Trophoblast cell (in vitro differentiated cells and primary cell): Measurements from ENCODE around the gene ZFAND3.

Experiments used
- DNase-seq, 2 donors: peaks; one replicate each; pipeline ENCODE4 v3.0.0-alpha.2; 2016
- H2AFZ ChIP-seq: 2 replicates; pipeline ENCODE4 v1.6.1; 2013; ENCODE audit warnings: low read length, moderate library complexity, mild to moderate bottlenecking; ENCODE audit not compliant: insufficient read depth, poor library complexity
- H2AK5ac ChIP-seq: 2 replicates; pipeline ENCODE4 v1.6.1; 2013; ENCODE audit warnings: mild to moderate bottlenecking, low read length
- H2BK120ac ChIP-seq: 2 replicates; pipeline ENCODE4 v1.6.1; 2013; ENCODE audit warnings: low read length, mild to moderate bottlenecking, moderate library complexity; ENCODE audit not compliant: insufficient read depth, poor library complexity
- H2BK12ac ChIP-seq: 2 replicates; pipeline ENCODE4 v1.6.1; 2013; ENCODE audit warnings: mild to moderate bottlenecking, low read length, moderate library complexity
- H2BK5ac ChIP-seq: 2 replicates; pipeline ENCODE4 v1.6.1; 2013; ENCODE audit warnings: low read length, low read depth, moderate library complexity, mild to moderate bottlenecking; ENCODE audit not compliant: poor library complexity
- H3K14ac ChIP-seq: 2 replicates; pipeline ENCODE4 v1.6.1; 2013; ENCODE audit warnings: mild to moderate bottlenecking, low read length
- H3K18ac ChIP-seq: 2 replicates; pipeline ENCODE4 v1.6.1; 2013; ENCODE audit warnings: mild to moderate bottlenecking, low read length
- H3K23ac ChIP-seq: 2 replicates; pipeline ENCODE4 v1.6.1; 2013; ENCODE audit warnings: low read length
- H3K27ac ChIP-seq: 2 replicates; pipeline ENCODE4 v1.5.1; 2013; ENCODE audit warnings: low read depth, mild to moderate bottlenecking, inconsistent platforms, low read length, moderate library complexity
- H3K27me3 ChIP-seq: 2 replicates; pipeline ENCODE4 v1.6.1; 2013; ENCODE audit warnings: inconsistent platforms, mild to moderate bottlenecking, low read length, moderate library complexity; ENCODE audit not compliant: insufficient read depth
- H3K36me3 ChIP-seq, 2 experiments: 1 replicate in 1 of 2; 2 replicates in 1 of 2; pipeline ENCODE4 v1.6.1; 2013; ENCODE audit warnings: low read length in 2 of 2, mild to moderate bottlenecking in 2 of 2, moderate library complexity in 1 of 2; ENCODE audit not compliant: insufficient read depth in 2 of 2, control insufficient read depth in 1 of 2
- H3K4ac ChIP-seq: 2 replicates; pipeline ENCODE4 v1.6.1; 2013; ENCODE audit warnings: low read depth, mild to moderate bottlenecking, low read length, moderate library complexity
- H3K4me1 ChIP-seq, 2 experiments: 1 replicate in 1 of 2; 2 replicates in 1 of 2; pipeline ENCODE4 v1.6.1; 2013; ENCODE audit warnings: low read length in 2 of 2, mild to moderate bottlenecking in 2 of 2, moderate library complexity in 1 of 2; ENCODE audit not compliant: insufficient read depth in 2 of 2, control insufficient read depth in 1 of 2
- H3K4me2 ChIP-seq: 2 replicates; pipeline ENCODE4 v1.6.1; 2013; ENCODE audit warnings: inconsistent platforms, mild to moderate bottlenecking, low read length, moderate library complexity
- H3K4me3 ChIP-seq: 2 replicates; pipeline ENCODE4 v1.5.1; 2013; ENCODE audit warnings: mild to moderate bottlenecking, low read depth, low read length, inconsistent platforms
- H3K79me1 ChIP-seq: one replicate; pipeline ENCODE4 v1.6.1; 2013; ENCODE audit warnings: low read length
- H3K79me2 ChIP-seq: 2 replicates; pipeline ENCODE4 v1.6.1; 2013; ENCODE audit warnings: low read length, mild to moderate bottlenecking; ENCODE audit not compliant: control insufficient read depth, insufficient read depth, poor library complexity
- H3K9ac ChIP-seq: 2 replicates; pipeline ENCODE4 v1.6.1; 2013; ENCODE audit warnings: mild to moderate bottlenecking, low read length
- H3K9me3 ChIP-seq: 2 replicates; pipeline ENCODE4 v1.6.1; 2013; ENCODE audit warnings: low read depth, mild to moderate bottlenecking, control low read depth, inconsistent platforms, low read length; ENCODE audit not compliant: insufficient read depth
- H4K12ac ChIP-seq: 2 replicates; pipeline ENCODE4 v1.6.1; 2013; ENCODE audit warnings: low read depth, mild to moderate bottlenecking, low read length, moderate library complexity
- H4K8ac ChIP-seq: 2 replicates; pipeline ENCODE4 v1.6.1; 2013; ENCODE audit warnings: low read depth, mild to moderate bottlenecking, low read length, moderate library complexity
- H4K91ac ChIP-seq: one replicate; pipeline ENCODE4 v1.6.1; 2013; ENCODE audit warnings: low read depth, mild to moderate bottlenecking, low read length, moderate library complexity
- WGBS: extraction: QIAGEN DNeasy Blood & Tissue Kit; methylation state at CpG from one replicate; pipeline ENCODE4 v1.1.7; 2013; ENCODE audit warnings: missing lambda C conversion rate; ENCODE audit not compliant: insufficient read length, insufficient coverage; ENCODE audit errors: extremely low coverage; 5-methylcytosine and 5-hydroxymethylcytosine counted together

The ZFAND3 gene

DNA sequence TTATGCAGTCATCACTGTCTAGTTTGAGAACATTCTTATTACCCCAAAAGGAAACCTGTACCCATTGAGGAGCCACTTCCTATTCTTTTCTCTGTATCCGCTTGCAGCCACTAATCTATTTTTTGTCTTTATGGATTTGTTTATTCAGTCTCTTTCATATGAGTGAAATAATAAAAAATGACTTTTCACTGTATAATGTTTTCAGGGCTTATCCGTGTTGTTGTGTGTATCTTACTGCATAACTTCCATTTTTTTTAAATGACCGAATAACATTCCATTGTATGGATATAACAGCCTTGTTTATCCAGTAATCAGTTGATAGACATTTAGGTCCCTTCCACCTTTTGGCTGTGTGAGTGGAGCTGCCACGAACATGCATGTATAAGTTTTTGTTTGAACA lies 86.6 kb downstream of the ZFAND3 start:
- no peak overlapping the region for H3K23ac ChIP-seq
- H2AFZ ChIP-seq = no peak overlapping the region
- no peak overlapping the region for H2BK120ac ChIP-seq
- no peak overlapping the region for H2BK12ac ChIP-seq
- H4K8ac ChIP-seq = no peak overlapping the region
- DNase-seq = peak in 1 of 2 donors; percentile 60
- no CpG with 5 or more reads among the region's 4 CpGs for WGBS
- H3K4me1 ChIP-seq = no peaks in the 10 kb centered on the region
- H2BK5ac ChIP-seq = no peak overlapping the region
- no peak overlapping the region for H3K4me2 ChIP-seq
- no peak overlapping the region for H3K9ac ChIP-seq
- no peak overlapping the region for H3K18ac ChIP-seq
- no peak overlapping the region for H4K12ac ChIP-seq
- no peaks in the 10 kb centered on the region for H3K36me3 ChIP-seq
- no peaks in the 10 kb centered on the region for H3K9me3 ChIP-seq
- H3K27ac ChIP-seq = no peak overlapping the region
- no peaks in the 10 kb centered on the region for H3K79me1 ChIP-seq
- no peak overlapping the region for H4K91ac ChIP-seq
- H3K4me3 ChIP-seq = no peak overlapping the region
- H3K14ac ChIP-seq = no peak overlapping the region
- H2AK5ac ChIP-seq = no peak overlapping the region
- peaks cover 2% of the 10 kb centered on the region for H3K79me2 ChIP-seq
- H3K4ac ChIP-seq = no peak overlapping the region
- H3K27me3 ChIP-seq = no peaks in the 10 kb centered on the region

DNA sequence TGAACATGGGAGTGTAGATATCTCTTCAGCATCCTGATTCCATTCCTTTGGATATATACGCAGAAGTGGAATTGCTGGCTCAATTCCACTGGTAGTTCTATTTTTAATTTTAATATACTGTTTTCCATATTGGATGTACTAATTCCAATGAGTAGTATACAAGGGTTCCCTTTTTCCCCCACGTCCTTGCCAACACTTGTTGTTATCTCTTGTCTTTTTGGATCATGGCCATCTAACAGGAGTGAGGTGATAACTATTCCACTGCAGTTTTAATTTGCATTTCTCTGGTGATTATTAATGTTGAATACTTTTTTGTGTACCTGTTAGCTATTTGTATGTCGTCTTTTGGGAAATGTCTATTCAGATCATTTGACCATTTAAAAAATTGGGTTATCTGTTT lies 91.5 kb downstream of the ZFAND3 start:
- no peak overlapping the region for H2AFZ ChIP-seq
- H3K27ac ChIP-seq = no peak overlapping the region
- no peak for DNase-seq
- no peaks in the 10 kb centered on the region for H3K27me3 ChIP-seq
- no peaks in the 10 kb centered on the region for H3K79me1 ChIP-seq
- H3K18ac ChIP-seq = no peak overlapping the region
- no peak overlapping the region for H4K8ac ChIP-seq
- no peak overlapping the region for H2AK5ac ChIP-seq
- no peaks in the 10 kb centered on the region for H3K9me3 ChIP-seq
- H3K9ac ChIP-seq = no peak overlapping the region
- H3K4me2 ChIP-seq = no peak overlapping the region
- no peak overlapping the region for H2BK5ac ChIP-seq
- no peaks in the 10 kb centered on the region for H3K79me2 ChIP-seq
- H4K12ac ChIP-seq = no peak overlapping the region
- H3K4me1 ChIP-seq = no peaks in the 10 kb centered on the region
- no peak overlapping the region for H3K14ac ChIP-seq
- no peaks in the 10 kb centered on the region for H3K36me3 ChIP-seq
- H4K91ac ChIP-seq = no peak overlapping the region
- no peak overlapping the region for H3K4me3 ChIP-seq
- no CpG with 5 or more reads among the region's 3 CpGs for WGBS
- no peak overlapping the region for H2BK12ac ChIP-seq
- no peak overlapping the region for H3K23ac ChIP-seq
- H3K4ac ChIP-seq = no peak overlapping the region
- no peak overlapping the region for H2BK120ac ChIP-seq

DNA sequence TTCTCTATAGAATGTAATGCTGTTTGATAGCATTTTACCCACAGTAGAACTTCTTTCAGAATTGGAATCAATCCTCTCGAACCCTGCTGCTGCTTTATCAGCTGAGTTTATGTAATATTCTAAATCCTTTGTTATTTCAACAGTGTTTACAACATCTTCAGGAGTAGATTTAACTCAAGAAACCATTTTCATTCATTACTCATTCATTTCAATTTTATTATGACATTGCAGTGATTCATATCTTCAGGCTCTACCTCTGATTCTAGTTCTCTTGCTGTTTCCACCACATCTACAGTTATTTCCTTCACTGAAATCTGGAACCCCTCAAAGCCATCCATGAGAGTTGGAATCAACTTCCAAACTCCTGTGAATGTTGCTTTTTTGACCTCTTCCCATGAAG lies 93.7 kb downstream of the ZFAND3 start:
- no peaks in the 10 kb centered on the region for H3K79me2 ChIP-seq
- peaks cover 0 to 1% of the 10 kb centered on the region in 2 experiments for H3K36me3 ChIP-seq
- H4K12ac ChIP-seq = no peak overlapping the region
- H2AK5ac ChIP-seq = no peak overlapping the region
- H2BK120ac ChIP-seq = no peak overlapping the region
- no peak overlapping the region for H2BK12ac ChIP-seq
- H4K91ac ChIP-seq = no peak overlapping the region
- no peak overlapping the region for H3K23ac ChIP-seq
- no peak overlapping the region for H3K4ac ChIP-seq
- no peak overlapping the region for H3K9ac ChIP-seq
- H3K79me1 ChIP-seq = no peaks in the 10 kb centered on the region
- H3K27ac ChIP-seq = no peak overlapping the region
- H2BK5ac ChIP-seq = no peak overlapping the region
- no peak overlapping the region for H3K4me2 ChIP-seq
- no peak overlapping the region for H2AFZ ChIP-seq
- H3K9me3 ChIP-seq = no peaks in the 10 kb centered on the region
- no peak overlapping the region for H4K8ac ChIP-seq
- no peak overlapping the region for H3K14ac ChIP-seq
- H3K4me1 ChIP-seq = no peaks in the 10 kb centered on the region
- no CpG with 5 or more reads among the region's 1 CpG for WGBS
- no peaks in the 10 kb centered on the region for H3K27me3 ChIP-seq
- no peak overlapping the region for H3K4me3 ChIP-seq
- no peak for DNase-seq
- H3K18ac ChIP-seq = no peak overlapping the region

DNA sequence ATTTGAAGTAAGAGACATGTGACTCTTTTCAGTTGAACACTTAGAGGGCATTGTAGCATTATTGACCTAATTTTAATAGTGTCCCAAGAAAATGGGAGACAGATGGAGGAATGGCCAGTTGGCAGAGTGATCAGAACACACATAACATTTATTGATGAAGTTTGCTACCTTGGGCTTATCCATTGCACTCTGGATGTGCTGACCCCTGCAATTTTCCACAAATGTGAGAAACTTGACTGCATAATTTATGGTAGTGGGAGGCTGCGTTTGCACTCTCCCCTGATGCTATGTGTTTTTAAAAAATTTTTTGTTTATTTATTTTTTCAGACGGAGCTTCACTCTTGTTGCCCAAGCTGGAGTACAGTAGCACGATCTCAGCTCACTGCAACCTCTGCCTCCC lies 95.9 kb downstream of the ZFAND3 start:
- no peak overlapping the region for H3K23ac ChIP-seq
- H2BK120ac ChIP-seq = no peak overlapping the region
- H3K36me3 ChIP-seq = peaks cover 0 to 1% of the 10 kb centered on the region in 2 experiments
- no peak overlapping the region for H4K8ac ChIP-seq
- H3K27me3 ChIP-seq = no peaks in the 10 kb centered on the region
- DNase-seq = no peak
- no peak overlapping the region for H3K14ac ChIP-seq
- H3K79me2 ChIP-seq = peaks cover 2% of the 10 kb centered on the region
- H3K4me3 ChIP-seq = no peak overlapping the region
- no CpG with 5 or more reads among the region's 3 CpGs for WGBS
- H3K79me1 ChIP-seq = no peaks in the 10 kb centered on the region
- no peak overlapping the region for H3K9ac ChIP-seq
- no peak overlapping the region for H2AK5ac ChIP-seq
- no peak overlapping the region for H2BK12ac ChIP-seq
- H2BK5ac ChIP-seq = no peak overlapping the region
- H3K4me1 ChIP-seq = no peaks in the 10 kb centered on the region
- no peak overlapping the region for H3K18ac ChIP-seq
- H3K9me3 ChIP-seq = no peaks in the 10 kb centered on the region
- H2AFZ ChIP-seq = no peak overlapping the region
- H3K4me2 ChIP-seq = no peak overlapping the region
- no peak overlapping the region for H3K4ac ChIP-seq
- no peak overlapping the region for H4K91ac ChIP-seq
- no peak overlapping the region for H4K12ac ChIP-seq
- H3K27ac ChIP-seq = no peak overlapping the region
